ENCODE data around the gene SPATS1.
"Not testable (repeated sequence)": the region's sequence is repeated elsewhere in the genome, so short reads cannot be mapped to it uniquely, and the experiment has no call there.

Gene SPATS1

DNA sequence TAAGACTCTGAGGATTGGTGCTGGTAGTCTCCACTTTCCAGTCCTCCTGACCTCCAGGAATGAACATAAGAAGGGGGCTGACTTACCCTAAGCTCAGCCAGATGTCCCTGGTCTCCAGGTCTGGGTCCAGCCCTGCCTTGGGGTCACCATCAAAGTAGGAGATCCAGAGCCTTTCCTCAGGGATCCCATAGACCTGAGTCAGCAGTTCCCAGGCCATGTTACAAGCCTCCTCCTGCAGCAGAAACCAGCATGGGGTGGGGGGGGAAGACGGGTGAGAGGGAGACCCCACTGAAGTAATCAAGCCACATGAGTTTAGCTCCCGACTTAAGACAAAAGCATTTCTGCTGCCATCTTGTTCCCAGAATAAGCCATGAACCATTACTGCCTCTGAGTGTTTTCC, 31.1 kb upstream of the SPATS1 start:
- no peak for DNase-seq (ENCODE audit: low read depth in 1 of 2, low spot score in 1 of 2)

- no peak for DNase-seq (ENCODE audit: low read depth in 1 of 2, low spot score in 1 of 2)
Measured at GRCh38 chr6:44311767-44312166, 30.7 kb upstream of the SPATS1 start.

GRCh38 chr6:44312901-44313788, 29.3 kb upstream of the SPATS1 start, which contains the start of gene AARS2:
AARS2 (minus strand) TSS chr6:44313347; CDS start chr6:44313323, 24 bp downstream.
- DNase-seq (ENCODE audit: low read depth in 1 of 2, low spot score in 1 of 2), result peak; percentile 87 to 96

GRCh38 chr6:44314657-44315056, 27.8 kb upstream of the SPATS1 start:
- DNase-seq (ENCODE audit: low read depth in 1 of 2, low spot score in 1 of 2), result not testable (repeated sequence)

DNA sequence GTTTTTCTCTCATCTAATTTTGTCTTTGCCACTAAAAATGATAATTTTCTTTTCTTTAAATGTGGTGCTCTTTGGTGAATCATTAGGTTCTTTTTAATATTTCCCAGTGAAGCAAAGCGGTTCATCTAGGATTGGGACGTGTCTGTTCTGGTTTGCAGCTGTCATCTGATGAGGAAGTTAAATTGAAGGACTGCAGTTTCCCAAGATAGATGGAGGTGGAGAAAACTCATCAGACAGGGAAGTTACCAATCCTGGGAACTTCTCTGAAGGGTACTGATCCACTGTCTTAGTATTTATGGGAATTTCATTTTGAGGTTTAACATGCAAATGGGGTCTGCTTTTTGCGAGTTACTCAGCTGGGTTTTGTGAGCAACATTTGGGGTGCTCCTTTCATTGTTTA, 26.9 kb upstream of the SPATS1 start:
- DNase-seq (ENCODE audit: low read depth in 1 of 2, low spot score in 1 of 2), result no peak

DNA sequence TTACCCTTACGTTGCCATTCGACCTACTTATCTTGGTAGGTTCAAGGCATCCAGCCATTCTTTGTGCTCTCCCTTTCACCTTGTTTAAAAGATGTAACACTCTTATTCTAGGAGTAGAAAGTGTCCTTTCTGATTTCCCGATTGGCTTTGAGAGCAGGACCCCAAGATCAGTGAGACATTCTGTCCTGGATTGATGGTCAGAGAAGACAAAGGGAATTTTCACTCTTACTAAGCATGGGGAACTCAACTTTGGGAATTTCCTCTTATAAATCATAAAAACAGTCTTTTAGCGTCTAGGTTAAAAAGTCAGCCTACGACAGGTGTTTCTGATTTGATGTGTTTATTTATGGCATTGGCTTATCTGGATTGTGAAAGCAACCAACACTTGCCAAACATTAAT, 26.5 kb upstream of the SPATS1 start:
- no peak for DNase-seq (ENCODE audit: low read depth in 1 of 2, low spot score in 1 of 2)

- DNase-seq (ENCODE audit: low read depth in 1 of 2, low spot score in 1 of 2), result no peak
Measured at GRCh38 chr6:44316481-44316880, 26.0 kb upstream of the SPATS1 start.

- DNase-seq (ENCODE audit: low read depth in 1 of 2, low spot score in 1 of 2), result not testable (repeated sequence)
Measured at GRCh38 chr6:44317136-44317631, 25.3 kb upstream of the SPATS1 start.

DNA sequence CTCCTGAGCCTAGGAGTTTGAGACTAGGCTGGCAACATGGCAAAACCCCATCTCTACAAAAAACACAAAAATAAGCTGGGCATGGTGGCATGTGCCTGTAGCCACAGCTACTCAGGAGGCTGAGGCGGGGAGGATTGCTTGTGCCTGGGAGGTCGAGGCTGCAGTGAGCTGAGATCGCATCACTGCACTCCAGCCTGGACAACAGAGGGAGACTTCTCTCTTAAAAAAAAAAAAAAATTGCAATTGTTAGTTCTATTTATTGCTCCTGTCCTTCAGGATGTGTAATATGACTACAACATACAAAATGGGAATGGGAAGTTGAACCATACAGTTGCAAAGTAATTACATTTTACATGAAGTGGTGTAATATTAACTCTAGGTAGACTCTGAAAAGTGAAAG, 21.2 kb upstream of the SPATS1 start:
- no peak for DNase-seq (ENCODE audit: low read depth in 1 of 2, low spot score in 1 of 2)

GRCh38 chr6:44327096-44327495, 15.4 kb upstream of the SPATS1 start:
- no peak for DNase-seq (ENCODE audit: low read depth in 1 of 2, low spot score in 1 of 2)

- no peak for DNase-seq (ENCODE audit: low read depth in 1 of 2, low spot score in 1 of 2)
Measured at GRCh38 chr6:44327760-44328159, 14.7 kb upstream of the SPATS1 start.

DNA sequence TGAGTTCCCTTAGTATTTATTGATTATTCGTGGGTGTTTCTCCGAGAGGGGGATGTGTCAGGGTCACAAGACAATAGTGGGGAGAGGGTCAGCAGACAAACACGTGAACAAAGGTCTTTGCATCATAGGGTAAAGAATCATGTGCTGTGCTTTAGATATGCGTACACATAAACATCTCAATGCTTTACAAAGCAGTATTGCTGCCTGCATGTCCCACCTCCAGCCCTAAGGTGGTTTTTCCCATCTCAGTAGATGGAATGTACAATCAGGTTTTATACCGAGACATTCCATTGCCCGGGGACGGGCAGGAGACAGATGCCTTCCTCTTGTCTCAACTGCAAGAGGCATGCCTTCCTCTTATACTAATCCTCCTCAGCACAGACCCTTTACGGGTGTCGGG, 14.2 kb upstream of the SPATS1 start:
- not testable (repeated sequence) for DNase-seq (ENCODE audit: low read depth in 1 of 2, low spot score in 1 of 2)

GRCh38 chr6:44329858-44330257, 12.6 kb upstream of the SPATS1 start:
- DNase-seq (ENCODE audit: low read depth in 1 of 2, low spot score in 1 of 2), result no peak

DNA sequence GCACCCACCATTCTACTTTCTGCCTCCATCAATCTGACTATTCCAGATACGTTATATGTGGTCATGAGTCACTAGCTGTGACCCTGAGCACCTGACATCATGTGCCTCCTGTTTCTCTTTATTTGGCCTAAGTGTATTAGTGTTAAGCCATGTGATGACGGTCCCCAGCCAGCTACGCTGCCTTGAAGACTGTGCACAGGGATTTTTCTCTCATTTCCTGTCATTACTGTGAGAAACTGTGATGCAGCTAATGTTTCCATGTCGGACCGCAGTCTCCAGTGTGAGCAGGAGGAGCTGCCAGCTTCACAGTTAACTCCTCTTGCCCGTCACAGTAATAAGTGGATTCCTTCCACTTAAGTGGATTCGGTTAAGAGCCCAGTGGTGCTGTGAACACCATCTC, 9.9 kb upstream of the SPATS1 start:
- DNase-seq (ENCODE audit: low read depth in 1 of 2, low spot score in 1 of 2), result no peak

DNA sequence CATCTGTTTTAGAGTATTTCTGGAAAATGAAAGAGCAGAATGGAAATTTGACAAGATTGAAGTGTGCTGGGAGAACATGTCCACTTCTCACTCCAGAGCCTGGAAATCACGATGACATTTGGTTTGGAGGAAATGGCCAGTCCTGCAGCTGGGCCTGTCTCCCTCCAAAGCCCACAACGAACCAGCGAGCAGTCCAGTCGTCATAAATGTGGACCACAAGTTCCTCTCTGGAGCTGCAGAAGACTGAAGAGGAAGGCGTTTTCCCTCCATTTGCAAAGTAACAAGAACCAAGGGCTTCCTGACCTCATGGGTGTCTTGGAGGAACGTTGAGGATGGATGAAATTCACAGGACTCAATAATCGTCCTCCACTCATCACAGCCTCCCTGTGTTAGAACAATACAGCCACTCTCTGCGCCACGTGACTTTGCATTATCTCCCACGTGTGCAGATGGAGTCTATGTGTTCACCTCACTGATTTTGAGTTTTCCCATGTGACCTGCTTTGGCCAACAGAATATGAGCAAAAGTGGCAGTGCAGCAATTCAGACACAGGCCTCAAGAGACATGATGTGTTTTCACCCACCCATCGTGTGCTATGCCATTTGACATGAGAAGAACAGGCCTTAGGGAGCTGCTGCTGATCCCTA, 9.1 kb upstream of the SPATS1 start:
- DNase-seq (ENCODE audit: low read depth in 1 of 2, low spot score in 1 of 2), result no peak

DNA sequence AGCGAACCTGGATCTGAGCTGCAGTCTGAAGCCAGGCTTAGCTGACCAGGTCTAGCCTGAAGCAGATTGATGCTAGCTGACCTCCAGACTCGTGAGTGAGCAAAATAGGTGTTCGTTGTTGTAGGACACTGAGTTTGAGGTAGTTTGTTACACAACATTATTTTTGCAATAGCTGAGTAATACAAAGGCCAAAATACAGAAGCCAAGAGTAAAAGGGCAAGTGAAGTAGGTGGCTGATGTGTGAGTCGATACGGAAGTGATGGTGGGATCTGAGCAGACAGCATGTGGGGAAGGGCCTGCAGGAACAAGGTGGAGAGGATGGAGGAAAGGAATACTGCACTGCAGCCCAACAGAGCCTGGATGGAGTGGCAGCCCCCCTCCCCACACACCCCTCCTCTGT, 8.5 kb upstream of the SPATS1 start:
- no peak for DNase-seq (ENCODE audit: low read depth in 1 of 2, low spot score in 1 of 2)

DNA sequence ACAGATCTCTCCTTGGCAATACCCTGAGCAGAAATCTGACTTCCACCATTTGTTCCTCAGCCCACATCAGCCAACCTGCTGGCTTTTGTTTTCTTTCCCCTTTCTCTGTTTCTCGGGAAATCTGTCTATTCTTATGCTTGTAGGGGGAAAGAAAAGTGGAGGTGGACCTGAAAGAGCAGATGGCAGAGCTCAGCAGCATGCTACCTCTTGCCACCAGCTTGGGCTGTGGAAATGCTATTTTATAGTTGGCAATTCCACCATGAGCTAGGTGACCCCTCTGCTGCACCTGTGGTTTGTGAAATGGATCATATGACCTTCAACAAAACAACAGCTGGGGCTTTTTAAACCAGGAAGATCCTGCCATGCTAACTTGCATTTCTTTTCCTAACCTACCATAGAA, 6.8 kb upstream of the SPATS1 start:
- DNase-seq (ENCODE audit: low read depth in 1 of 2, low spot score in 1 of 2), result no peak

DNA sequence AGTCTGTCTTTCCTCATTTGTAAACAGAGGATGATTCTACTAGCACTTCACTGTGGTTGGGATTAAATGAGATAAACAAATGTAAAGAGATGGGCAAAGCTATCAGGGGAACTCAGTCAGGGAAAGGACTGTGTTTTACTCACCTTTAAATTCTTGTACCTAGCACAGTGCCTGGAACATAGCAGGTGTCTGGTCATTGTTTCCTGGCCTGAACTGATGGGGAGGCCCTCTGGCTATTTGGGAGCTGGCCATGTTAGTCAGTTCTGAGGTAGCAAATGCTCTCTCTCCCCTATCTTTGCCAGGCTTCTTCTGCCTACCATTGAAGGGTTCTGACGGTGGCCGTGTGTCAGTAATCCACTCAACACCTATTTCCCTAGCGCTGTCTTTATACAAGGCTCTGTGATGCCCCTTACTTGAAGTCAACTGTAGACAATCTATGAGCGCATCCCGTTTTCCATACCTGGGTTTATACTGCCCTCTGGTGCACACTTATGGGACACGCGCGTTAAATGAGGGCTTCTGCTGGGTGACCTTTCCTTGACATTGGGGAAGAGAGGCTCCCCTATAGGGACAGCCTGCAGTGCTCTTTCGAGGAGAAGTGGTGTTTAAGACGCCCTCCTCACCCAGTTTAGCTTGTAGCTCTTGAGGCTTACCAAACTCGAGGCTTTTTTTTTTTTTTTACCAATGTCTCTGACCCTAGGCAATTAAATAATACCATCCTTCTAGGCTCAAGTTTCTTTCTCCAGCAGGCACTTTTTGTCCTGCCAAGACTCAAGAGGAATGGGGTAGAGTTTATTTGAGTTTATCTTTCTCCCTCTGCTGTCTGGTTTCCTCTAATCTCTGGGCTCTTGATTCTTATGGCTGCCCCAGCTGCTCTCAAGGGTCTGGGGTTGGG, 4.0 kb upstream of the SPATS1 start:
- DNase-seq (ENCODE audit: low read depth in 1 of 2, low spot score in 1 of 2), result peak; percentile 21 to 39

- no peak for DNase-seq (ENCODE audit: low read depth in 1 of 2, low spot score in 1 of 2)
Measured at GRCh38 chr6:44339301-44339700, 3.1 kb upstream of the SPATS1 start.

GRCh38 chr6:44339763-44340625, 2.5 kb upstream of the SPATS1 start:
- DNase-seq (ENCODE audit: low read depth in 1 of 2, low spot score in 1 of 2), result no peak
